ENCODE data around the gene TMEM45A.
"Not testable (repeated sequence)": the region's sequence is repeated elsewhere in the genome, so short reads cannot be mapped to it uniquely, and the experiment has no call there.

Gene TMEM45A

DNA sequence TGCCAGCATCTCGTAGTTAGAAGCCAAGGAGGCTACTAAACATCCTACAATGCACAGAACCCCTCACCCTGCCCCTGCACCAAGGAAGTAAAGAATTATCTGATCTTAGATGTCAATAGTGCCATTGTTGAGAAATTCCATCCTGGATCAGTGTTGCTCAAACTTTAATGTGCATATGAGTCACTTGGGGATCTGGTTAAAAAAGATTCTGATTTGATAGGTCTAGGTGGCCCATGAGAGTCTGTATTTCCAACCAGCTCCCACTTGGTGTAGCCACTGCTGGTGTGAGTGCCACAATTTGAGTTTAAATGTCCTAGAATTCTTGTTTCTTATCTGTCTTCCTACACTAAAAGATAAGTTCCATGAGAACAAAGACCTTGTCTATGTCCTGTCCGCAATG is 43.7 kb downstream of the TMEM45A start:
- no peak for DNase-seq

DNA sequence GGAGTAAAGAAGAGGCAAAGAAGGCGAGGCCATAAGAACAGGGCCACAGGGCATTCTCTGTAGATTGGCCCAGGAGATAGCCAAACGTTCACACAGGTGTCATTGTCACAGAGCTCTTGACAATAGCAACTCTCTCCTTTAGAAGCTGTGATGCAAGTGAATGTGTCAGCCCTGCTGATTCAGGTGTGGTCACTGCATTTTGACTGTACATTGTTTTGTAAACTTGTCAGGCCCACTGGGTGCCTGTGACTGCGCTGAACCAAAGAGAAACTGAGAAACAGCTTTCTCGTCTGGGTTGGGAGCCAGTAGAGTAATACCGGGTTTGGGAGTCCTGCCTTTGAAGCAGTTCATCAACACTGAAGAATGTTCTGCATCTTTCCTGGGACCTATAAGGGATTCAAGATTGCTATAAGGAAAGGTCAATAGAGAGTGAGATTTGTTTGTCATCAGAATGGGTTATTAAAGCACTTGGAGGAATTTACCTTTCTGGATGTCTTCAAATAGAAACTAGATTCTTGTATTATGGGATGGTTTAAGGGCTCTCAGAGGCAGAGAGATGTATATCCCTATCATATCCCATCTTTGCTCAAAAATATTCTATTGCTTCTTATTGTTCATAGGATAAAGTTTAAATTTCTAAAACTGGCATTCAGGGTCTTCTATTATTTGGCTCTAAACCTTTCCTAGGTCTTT is 45.4 kb downstream of the TMEM45A start:
- no peak for DNase-seq

DNA sequence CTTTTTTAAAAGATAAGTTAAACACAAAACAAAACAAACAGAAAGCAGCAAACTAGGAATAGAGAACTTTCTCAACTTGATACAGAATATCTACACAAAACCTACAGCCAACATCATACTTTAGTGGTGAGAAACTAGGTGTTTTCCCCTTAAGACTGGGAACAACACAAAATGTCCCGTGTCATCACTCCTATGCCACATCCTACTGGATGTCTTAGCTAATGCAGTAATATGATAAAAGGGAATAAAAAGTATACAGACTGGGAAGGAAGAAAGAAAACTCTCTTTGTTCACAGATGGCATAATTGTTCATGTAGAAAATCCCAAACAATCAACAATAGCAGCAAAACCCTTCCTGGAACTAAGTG is 45.9 kb downstream of the TMEM45A start:
- no peak for DNase-seq

DNA sequence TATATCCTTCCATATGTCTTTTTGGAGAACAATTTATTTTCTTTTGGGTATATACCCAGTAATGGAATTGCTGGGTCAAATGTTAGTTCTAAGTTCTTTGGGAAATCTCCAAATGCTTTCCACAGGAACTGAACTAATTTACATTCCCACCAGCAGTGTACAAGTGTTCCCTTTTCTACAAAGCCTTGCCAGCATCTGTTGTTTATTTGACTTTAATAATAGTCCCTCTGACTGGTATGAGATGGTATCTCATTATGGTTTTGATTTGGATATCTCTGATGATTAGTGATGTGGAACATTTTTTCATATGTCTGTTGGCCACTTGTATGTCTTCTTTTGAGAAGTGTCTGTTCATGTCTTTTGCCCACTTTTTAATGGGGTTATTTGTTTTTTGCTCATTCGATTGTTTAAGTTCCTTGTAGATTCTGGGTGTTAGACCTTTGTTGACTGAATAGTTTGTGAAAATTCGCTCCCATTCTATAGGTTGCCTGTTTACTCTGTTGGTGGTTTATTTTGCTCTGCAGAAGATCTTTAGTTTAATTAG is 48.4 kb downstream of the TMEM45A start:
- DNase-seq = no peak

DNA sequence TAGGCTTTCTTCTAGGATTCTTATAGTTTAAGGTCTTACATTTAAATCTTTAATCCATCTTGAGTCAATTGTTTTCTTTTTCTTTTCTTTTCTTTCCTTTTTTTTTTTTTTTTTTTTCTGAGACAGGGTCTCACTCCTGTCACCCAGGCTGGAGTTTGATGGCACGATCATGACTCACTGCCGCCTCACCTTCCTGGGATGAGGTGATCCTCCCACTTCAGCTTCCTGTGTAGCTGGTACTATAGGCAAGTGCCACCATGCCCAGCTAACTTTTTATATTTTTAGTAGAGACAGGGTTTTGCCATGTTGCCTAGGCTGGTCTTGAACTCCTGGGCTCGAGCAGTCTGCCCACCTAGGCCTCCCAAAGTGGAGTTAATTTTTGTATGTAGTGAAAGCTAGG is 49.0 kb downstream of the TMEM45A start:
- DNase-seq = not testable (repeated sequence)

DNA sequence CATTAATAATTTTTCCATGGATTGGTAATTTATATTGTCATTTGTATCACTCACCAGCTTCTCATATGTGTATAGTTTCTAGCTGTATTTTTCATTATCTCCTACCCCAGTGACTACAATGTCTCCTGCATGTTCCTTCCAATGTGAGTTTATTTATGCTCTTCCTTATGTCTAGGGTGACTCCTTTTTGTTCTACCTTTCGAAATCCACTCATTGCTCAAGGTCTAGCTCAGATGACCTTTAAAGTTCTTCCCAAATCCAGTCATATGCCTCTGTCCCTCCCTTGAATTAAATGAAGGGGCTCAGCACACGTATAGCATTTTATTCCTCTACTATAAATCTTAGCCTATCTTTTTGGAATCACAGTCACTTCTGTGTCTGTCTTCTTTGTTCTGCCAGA is 53.0 kb downstream of the TMEM45A start:
- DNase-seq = no peak

DNA sequence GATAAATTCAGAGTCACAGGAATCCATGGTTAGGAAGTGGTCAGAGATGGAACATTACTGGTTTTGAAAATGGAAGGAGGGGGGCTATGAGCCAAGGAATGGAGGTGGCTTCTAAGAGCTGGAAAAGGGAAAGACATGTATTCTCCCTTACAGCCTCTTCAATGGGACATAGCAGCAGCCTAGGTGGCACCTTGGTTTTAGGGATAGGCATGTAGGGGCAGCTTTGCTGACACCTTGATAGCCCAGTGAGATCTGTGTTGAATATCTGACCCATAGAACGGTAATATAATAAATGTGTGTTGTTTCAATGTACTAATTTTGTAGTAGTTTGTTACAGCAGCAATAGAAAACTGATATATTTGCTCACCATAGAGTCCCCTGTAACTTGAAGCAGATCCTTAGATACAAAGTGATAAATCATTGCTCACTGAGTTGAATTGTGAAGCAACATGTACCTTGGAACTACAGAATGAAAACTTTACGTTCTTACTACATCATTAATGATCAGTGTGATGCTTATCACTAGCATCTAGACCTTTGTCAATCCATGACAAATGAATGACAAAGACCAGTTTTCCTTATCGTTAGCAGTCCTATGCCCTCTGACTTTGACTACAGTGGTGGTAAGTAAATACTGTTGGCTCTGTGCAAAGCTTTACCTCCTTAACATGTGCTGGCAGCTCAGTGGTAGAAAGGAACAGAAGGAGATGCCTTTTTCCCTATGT is 53.8 kb downstream of the TMEM45A start:
- no peak for DNase-seq

DNA sequence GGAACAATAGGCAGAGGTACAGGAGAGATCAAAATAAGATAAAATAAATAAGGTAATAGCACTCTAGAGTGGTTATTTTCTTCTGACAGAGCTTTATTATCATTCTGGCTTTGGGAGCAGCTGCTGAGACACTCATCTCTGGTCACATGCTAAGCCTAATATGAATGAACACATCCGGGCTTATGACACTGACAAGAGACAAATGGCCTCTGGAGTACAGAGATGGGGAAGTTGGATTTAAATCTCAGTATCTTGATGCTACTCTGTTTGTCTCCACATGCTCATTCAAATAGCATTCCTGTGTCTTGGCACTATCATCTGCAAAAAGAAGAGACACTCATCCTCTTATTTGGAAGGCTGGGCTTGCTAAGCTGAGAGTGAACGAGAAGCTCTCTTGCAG is 55.6 kb downstream of the TMEM45A start:
- DNase-seq = peak; percentile 80

DNA sequence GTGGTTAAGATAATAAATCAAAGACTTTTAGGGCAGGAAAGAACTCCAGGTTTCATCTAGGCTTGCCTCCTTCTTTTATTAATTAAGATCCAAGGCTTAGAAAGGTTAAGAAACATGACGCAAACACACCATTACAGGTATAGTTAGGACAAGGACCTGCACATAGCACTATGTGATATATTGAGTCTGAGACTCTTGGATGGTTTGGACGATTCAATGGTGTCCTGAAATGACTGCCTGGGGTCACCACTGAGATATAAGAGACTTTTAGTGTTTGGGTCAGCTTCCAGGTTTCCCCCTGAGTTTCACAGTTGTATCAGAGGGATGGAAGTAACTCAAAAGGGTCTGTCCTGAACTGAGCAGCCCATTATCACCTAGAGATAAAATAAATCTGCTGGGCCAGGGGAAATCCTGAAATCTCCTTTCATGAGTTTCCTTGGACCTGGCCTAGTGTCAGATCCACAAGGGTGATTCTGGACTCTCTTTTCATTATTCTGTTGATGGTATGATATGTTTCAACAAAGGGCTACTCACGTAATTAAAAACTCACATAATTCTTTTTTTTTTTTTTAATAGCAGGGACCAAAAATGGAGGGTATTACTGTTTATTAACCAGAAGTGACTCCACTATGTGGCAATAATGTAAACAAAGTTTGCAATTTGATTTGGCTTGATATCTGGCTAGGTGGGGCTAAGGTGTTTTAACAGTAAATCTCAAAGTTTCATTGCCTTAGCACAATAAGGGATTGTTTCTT is 61.4 kb downstream of the TMEM45A start:
- no peak for DNase-seq

DNA sequence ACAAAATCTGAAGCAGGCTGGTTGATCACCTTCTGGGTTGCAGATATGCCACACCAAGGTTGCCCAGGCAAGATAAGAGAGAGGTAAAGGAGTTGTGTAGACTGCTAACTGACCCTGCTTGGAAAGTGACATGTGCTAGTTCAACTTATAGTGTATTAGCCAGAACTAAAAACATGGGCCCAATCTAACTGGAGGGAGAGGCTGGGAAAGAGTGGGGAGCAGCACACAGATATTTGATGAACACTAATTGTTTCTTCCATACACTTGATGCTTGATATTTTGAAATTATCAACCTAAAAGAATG is 61.9 kb downstream of the TMEM45A start:
- no peak for DNase-seq

DNA sequence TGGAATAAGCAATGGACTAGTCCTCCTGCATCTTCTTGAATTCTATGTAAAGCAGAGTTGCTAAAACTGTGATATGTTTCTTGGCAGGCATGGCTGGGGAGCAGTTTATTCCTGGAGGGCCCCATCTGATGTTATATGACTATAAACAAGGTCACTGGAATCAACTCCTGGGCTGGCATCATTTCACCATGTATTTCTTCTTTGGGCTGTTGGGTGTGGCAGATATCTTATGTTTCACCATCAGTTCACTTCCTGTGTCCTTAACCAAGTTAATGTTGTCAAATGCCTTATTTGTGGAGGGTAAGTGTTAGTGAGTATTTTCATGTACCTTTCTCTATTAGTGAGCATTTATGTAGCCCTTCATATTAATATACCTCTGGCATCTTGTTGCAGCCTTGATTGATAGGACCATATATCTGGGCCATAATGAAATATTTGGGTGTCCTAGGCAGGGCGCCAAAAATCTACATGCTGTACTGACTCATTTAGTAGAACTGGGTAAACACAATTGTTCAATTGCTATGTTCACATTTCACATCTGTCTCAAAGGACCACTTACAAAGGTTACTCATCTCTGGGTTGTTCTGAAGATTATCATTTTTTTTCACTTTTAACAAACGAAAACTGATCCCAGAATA is 64.4 kb downstream of the TMEM45A start:
- DNase-seq = no peak

DNA sequence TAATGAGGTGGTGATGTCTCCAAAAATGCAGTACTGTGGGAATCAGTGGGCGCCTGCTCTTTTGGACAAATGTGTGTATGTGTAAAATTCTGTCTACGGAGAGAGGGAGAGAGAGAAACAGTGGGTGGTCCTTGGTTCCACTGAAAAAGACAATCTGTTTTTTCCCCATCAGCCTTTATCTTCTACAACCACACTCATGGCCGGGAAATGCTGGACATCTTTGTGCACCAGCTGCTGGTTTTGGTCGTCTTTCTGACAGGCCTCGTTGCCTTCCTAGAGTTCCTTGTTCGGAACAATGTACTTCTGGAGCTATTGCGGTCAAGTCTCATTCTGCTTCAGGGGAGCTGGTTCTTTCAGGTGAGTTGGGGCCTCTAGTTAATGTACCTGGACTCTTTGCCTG is 65.8 kb downstream of the TMEM45A start:
- DNase-seq = no peak

DNA sequence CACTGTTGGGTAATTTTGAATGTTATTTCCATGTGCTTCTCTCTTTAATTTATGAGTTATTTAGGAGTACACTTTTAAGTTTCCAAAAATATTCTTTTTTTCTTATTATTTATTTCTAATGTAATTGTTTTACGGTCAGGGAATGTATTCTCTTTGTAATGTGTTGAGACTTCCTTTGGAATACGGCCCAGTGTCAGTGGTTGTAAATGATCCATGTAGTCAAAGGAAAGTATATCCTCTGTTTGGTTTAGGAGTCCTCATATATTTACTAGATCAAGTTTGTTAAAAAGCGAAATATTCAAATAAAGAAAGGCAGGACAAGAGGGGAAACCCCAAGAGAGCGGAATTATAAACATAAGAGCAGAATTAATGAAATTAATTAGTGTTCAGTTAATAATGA is 68.0 kb downstream of the TMEM45A start:
- DNase-seq = no peak

DNA sequence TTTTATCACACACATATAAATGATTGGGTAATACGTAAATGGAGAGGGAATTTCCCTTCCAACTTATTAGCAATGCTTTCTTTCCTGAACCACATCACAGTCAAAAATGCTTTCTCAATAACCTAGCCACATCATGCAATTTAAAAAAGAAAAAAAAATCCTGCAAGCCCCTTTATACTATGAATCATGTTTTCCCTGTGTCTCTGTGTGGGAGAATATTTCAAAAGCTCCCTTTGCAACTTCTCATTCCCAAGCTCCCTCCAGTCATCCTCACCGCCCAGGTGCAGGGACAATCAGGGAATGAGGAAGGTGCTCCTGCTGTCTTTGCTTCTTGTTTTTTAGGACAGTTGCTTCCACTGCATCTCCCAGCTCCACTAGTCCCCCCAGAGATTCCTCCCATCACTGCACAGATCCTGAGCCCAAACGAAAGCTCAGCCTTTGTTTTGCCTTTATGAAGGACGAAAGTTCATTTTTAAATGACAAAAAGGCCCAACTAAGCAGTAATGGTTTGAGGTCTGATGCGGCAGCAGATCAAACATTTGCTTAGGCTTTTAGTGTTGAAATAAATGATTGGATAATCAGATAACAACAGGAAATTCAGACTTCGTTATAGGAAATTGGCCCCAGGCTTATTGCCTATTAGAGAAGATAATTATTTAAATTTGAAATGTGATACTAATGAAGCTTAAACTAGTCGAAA is 69.2 kb downstream of the TMEM45A start:
- DNase-seq = no peak

DNA sequence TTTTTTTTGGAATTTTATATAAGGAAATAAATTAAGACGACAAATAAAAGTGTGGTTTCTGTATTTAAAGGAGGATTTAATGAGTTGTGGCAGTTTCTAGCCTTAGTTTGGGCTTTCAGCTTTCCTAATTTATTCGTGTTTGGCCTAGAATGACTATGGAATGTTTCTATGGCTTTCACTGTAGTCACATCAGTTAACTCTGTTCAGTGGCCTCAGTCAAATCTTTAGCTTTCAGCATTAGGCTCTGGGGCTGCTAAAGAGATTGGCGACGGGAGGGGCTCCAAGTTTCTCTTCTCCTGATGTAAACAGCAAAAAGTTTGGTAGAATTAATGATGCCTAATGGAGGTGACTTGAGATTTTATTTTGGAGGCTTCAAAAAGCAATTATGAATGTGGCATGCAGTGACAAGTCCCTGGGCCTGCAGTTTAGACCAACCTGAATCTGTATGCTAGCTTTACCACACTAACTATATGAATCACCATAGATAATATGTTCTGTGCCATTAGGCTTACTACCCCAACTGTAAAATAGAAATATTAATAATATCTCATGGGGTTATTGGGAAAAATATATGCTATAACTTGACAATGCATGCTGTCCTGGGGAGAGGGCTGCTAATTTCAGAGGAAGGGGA is 69.9 kb downstream of the TMEM45A start:
- no peak for DNase-seq

DNA sequence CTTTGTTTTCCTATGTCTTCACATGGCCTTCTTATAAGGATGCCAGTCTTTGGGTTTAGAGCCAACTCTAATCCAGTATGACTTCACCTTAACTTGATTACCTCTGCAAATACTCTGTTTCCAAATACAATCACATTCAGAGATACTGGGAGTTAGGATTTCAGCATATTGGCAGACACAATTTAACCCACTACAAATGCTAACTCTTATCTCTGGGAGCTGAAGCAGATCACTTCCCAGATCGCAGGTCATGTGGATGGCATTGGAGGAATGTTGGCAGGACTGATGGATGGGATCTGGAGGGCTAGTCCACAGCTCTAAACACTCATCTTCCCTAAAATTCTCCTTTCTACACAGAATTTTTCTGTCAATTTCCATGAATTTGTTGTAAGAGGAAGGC is 70.8 kb downstream of the TMEM45A start:
- DNase-seq = no peak

DNA sequence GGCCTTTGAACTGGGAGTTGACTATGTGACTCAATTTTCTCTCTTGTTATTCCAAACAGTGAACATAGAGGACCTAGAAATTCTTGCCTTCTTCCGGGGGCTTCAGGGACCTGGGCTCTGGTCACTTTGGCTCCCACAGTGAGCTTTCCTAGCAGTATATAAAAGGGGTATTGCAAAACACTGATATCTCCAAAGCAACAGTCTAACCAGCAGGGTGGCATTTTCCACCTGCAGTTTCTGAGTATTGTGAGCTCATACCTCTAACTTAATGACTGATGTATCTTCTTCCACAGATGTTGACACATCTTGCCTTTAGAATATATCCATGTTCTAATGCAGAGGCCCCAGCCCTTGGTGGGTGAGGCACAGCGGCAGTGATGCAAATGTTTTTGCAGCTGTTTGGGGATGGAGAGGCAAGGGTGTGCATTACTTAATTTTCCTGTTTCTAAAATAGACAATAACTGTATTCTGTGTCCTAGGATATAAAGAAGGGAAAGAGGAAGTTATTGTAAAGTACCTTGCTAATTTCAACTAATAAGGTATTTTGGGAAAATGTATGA is 71.3 kb downstream of the TMEM45A start:
- DNase-seq = no peak

DNA sequence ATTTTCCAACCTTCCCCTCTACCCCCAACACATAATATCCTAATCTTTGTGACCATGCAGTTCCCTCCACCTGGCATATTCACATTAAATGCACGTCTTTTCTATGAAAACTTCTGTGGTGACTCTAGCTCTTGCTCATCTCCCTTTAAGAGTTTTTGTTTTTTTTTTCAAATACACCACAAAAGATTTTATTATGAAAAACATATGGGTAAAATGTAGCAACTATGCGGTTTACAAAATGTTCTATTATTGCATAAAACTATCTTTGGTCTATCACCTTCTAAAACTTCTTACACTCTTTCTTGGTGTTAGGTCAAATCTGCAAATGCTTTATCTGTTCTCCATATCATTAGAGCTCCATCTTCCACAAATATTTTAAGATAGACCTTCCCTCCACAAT is 78.4 kb downstream of the TMEM45A start:
- DNase-seq = no peak

DNA sequence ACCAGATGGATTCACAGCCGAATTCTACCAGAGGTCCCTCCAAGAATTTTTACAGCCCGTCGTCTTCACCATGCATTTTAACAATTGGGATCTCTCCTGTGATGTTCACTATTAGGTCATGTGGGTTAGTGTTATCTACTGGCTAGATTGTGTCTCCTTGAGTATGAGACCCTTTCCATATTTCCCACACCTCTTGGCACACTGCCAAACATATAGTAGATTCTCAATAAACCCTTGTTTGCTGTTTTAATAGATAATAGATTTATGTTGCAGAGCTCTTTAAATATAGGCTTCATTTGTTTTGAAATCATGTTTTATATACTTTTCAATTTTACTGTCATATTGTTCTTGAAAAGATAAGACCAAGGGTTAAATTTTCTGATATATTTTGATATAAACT is 82.1 kb downstream of the TMEM45A start:
- DNase-seq = no peak

DNA sequence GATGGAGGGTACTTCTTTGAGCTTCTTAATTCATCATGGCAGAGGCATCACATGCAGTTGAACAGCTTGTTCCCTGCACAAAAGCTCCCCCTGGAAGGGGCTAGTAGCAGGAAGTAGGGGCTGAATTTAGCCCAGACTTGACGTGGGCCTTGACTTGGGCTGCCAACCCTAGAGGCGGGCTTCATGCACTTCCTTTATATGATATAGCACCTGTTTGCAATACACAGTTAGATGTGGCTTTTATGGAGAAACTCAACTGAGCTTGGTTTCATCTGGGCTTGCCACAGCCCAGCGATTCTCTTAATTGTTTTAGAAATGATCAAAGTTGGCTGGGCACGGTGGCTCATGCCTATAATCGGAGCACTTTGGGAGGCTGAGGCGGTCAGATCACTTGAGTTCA is 83.3 kb downstream of the TMEM45A start:
- DNase-seq = no peak

DNA sequence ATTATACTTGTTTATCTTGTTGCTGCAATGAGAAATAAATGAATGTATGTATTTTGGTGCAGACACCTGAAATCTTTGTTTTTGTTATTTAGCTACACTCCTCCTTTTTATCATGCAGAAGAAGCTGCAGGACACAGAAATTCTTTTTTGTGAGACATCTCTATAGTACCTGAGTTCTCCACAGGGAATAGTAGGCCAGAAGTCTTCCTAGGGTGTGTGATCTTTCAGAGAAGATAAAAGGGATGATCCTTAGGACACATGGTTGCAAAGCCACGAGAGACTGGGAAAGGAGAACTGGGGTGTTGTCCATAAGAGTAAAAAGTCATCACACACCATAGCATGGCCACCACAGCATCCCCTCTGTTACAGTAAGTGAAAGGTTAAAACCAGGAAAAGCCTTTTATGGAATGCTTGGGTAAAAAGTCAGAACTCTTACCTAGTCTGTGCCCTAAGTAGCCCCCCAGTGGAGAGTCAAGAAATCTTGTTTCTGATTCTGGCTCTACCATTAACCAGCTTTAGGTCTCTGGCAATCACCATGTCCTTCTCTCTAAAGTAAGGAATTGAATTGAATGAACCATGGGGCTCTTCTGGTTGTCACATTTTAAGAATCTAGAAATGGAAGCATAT is 85.1 kb downstream of the TMEM45A start:
- DNase-seq = no peak

DNA sequence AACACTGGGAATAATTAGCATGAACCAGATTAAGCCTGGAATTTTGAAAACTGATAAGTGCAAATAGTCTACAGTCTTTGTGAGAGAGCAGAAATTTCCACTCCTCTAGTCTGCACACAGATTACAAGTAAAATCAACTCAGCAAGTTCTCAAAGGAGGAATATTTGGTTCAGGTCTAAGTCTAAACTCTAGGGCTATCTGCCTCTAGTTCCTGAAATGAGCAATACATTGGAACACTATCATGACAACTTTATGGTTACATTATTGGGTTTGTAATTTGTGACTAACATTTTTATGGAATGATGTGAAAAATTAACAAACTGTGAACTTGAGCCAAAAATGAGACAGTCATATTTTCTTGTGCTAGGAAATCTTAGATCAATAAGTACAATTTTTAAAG is 86.2 kb downstream of the TMEM45A start:
- no peak for DNase-seq
